Endometrial microvascular endothelial cells (primary cell): ENCODE results near the gene KIF3B. TPM values are rescaled to one million over a fixed set of nuclear protein-coding genes. Genes with fewer than 3 reads are reported as not detected.
"Not testable (repeated sequence)": the region's sequence is repeated elsewhere in the genome, so short reads cannot be mapped to it uniquely, and the experiment has no call there.

Experiments used
- in situ Hi-C: cut with HindIII; loops from 2 replicates; pipeline ENCODE4 v1.10.0; 2017; ENCODE audit warnings: low sequenced_read_pairs, low pct_unique_long_range_greater_than_20kb; ENCODE audit errors: inconsistent ontology term
- total RNA-seq: library from RNA; depleted of rRNA; stranded (reverse); fragments of >200 nt; gene quantifications from one replicate; pipeline ENCODE4 v1.2.3, GENCODE V29; 2015; ENCODE audit errors: inconsistent ontology term

The KIF3B gene
- total RNA-seq, 1 donor from 2014 or later, result 16.2 TPM

DNA sequence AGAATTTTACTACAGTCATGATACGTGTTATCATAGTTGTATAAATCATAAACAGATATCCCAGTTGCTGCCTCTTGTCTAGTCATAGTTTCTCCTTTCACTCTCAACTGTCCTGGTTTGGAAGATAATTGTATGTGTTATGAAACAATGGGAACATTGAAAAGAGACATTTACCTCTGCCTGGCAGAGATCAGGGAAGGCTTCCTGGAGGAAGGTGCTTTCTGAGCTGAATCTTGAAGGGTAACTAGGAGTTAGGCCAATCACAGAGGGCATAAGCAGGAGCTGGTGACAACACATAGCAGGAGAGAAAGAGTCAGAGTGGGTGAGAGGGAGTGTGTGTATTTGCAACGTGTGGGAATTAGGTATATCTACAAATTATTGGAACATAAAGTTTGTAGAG is 86.0 kb downstream of the KIF3B start:
- in situ Hi-C loops, result no loop called here

DNA sequence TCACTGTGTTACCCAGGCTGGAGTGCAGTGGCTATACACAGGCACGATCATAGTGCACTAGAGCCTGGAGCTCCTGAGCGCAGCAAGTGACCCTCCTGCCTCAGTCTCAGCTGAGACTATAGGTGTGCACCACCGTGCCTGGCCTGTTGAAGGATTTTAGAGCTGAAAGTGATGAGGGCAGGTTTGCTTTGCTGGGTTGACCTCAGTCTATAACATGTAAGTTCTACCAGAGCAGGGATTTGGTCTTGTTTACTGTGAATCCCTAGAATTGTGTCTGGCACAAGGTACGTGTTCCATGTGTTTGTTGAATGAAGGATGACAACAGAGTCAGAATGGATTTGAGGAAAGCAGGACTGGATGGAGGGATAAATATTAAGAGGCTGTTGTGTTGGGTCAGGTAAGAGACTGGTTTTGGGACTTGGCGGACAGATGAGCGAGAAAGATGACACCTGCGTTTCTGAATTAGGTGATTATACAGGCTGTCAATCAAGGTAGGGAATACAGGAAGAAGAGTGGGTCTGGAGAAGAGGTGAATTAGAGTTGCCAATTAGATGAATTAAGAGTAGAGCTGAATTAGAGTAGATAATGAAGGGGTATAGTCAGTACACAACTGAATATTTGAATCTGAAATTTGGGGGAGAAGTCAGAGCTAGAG is 87.2 kb downstream of the KIF3B start:
- in situ Hi-C loops, result no loop called here

DNA sequence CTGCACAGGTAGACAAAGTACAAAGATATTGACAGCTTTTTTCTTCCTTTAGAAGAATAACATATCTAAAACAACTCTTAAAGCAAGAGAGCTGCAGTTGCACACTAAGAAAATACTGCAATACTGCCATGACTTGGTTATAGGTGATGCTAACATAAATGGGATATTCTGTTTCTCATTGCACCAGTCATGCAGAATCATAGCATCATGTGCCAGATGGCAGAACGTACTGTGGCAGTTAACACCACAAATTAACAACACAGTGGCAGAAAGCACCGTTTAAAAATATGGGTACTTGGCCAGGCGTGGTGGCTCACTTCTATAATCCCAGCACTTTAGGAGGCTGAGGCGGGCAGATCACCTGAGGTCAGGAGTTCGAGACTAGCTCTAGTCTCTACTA is 88.1 kb downstream of the KIF3B start:
- in situ Hi-C loops, result no loop called here

DNA sequence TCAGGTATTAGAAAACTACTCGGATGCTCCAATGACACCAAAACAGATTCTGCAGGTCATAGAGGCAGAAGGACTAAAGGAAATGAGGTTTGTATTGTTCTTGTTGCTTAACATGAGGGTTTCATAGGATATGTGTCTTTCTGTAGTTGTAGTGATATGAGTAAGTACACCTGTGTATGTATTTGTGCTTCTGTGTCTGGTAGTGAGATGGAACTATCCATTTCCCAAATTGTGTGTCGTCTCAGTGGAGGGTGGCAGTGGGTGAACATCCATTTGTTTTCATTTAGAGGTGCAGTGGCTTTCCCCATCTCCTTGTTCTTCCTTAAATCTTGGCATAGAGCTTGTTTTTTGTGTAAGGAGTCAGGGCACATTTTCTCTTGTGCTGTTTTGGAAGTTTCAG is 88.9 kb downstream of the KIF3B start:
- in situ Hi-C loops, result no loop called here

- in situ Hi-C loops, result no loop called here
Observed at GRCh38 chr20:32368323-32368722, 90.9 kb downstream of the KIF3B start.

DNA sequence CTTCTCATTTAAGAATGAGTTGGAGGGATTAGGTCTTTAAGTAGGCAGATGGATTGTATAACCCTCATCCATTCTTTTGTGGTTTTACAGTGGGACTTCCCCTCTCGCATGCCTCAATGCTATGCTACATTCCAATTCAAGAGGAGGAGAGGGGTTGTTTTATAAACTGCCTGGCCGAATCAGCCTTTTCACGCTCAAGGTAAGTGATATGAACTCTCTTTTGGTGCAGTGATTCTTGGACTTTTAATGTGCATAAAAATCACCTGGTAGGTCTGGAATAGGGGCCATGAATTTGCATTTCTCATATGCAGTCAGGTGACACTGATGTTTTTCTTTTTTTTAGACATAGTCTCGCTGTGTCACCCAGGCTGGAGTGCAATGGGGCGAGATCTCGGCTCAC is 91.5 kb downstream of the KIF3B start:
- in situ Hi-C loops, result no loop called here

DNA sequence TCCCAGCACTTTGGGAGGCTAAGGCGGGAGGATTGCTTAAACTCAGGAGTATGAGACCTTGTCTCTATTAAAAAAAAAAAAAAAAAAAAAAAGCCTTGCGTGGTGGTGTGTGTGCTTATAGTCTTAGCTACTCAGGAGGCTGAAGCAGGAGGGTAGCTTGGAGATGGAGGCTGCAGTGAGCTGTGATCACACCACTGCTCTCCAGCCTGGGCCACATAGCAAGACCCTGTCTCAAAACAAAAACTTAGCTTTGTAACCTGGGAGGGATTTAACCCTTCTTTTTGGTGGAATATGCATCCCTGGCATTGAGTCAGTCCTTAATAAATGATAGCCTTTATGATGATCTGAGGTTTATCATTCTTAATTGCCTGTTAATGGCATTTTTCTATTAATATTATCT is 93.4 kb downstream of the KIF3B start:
- in situ Hi-C loops, result no loop called here

DNA sequence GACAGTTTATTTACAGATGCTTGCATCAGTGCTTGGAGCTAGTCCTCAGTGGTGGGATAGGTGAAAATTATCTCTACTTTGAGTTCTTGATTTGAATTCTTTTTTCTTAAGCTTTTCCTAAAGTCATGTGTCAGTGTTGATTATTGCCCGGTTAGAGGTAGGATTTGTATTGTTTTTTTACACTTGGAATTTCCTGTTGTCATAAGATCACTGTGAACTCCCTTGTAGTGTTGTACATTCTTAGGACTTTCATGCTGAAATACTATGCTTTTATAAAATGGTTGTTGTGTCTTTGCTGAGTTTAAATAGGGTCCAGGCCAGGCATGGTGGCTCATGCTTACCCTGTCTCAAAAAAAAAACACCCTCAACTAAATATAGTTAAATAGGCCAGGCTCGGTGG is 101.0 kb downstream of the KIF3B start:
- in situ Hi-C loops, result no loop called here

- in situ Hi-C loops, result not testable (repeated sequence)
Observed at GRCh38 chr20:32380037-32380436, 102.6 kb downstream of the KIF3B start.

- in situ Hi-C loops, result no loop called here
Observed at GRCh38 chr20:32380745-32381144, 103.3 kb downstream of the KIF3B start.

GRCh38 chr20:32382102-32382950 is 104.9 kb downstream of the KIF3B start:
- in situ Hi-C loops, result no loop called here

DNA sequence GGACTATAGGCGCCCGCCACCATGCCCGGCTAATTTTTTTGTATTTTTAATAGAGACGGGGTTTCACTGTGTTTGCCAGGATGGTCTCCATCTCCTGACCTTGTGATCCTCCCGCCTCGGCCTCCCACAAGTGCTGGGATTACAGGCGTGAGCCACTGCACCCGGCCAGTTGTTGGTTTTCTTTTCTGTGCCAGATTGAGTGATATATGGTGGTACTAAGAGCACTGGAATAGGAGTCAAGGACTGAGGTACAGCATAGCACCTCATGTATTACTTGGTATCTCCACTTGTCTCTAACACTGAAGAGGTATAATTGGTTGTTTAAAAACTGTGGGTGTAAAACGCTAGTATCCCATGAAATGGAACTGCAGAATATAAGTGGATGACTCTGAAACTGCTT is 106.0 kb downstream of the KIF3B start:
- in situ Hi-C loops, result not testable (repeated sequence)

Other genes with a start within 250 kb of the KIF3B start
- gene HCK, start 225.4 kb upstream of the KIF3B start, total RNA-seq, result not detected
- 48.2 TPM for gene TM9SF4, start 167.9 kb upstream of the KIF3B start, total RNA-seq
- gene PLAGL2, start 69.9 kb upstream of the KIF3B start, total RNA-seq, result 4.6 TPM
- gene POFUT1, start 69.8 kb upstream of the KIF3B start, total RNA-seq, result 66.9 TPM
- 23.5 TPM for gene ASXL1, start 80.7 kb downstream of the KIF3B start, total RNA-seq